Osteocyte (in vitro differentiated cells): Measurements from ENCODE around the gene PTPRD. TPM values are rescaled to one million over a fixed set of nuclear protein-coding genes. Genes with fewer than 3 reads are reported as not detected.

ENCODE experiments used
- DNase-seq: peaks from one replicate; pipeline ENCODE4 v3.0.0; 2021; ENCODE audit warnings: mixed read lengths; ENCODE audit not compliant: unreplicated experiment; ENCODE audit errors: extremely low spot score
- H3K27ac Mint-ChIP-seq: one replicate; pipeline ENCODE4 v1.8.0; 2021; ENCODE audit warnings: mild to moderate bottlenecking, mixed read lengths; ENCODE audit not compliant: unreplicated experiment
- H3K27me3 Mint-ChIP-seq: one replicate; pipeline ENCODE4 v1.8.0; 2021; ENCODE audit warnings: mixed read lengths; ENCODE audit not compliant: unreplicated experiment
- H3K36me3 Mint-ChIP-seq: one replicate; pipeline ENCODE4 v1.8.0; 2021; ENCODE audit warnings: mixed read lengths; ENCODE audit not compliant: unreplicated experiment
- H3K4me1 Mint-ChIP-seq: one replicate; pipeline ENCODE4 v1.8.0; 2021; ENCODE audit warnings: mixed read lengths; ENCODE audit not compliant: unreplicated experiment
- H3K4me3 Mint-ChIP-seq: one replicate; pipeline ENCODE4 v1.8.0; 2021; ENCODE audit warnings: mild to moderate bottlenecking, moderate library complexity, mixed read lengths; ENCODE audit not compliant: unreplicated experiment
- H3K9me3 Mint-ChIP-seq: one replicate; pipeline ENCODE4 v1.8.0; 2021; ENCODE audit warnings: mixed read lengths; ENCODE audit not compliant: unreplicated experiment
- total RNA-seq: library from RNA; stranded (reverse); gene quantifications from 2 replicates; pipeline ENCODE4 v1.2.1, GENCODE V29; 2021
- TF ChIP-seq, protein P1 (sequence below): fragments of 200-600 bp; sonication (generic); IDR thresholded peaks from 2 replicates; pipeline ENCODE4 v1.5.0; 2021; ENCODE audit warnings: antibody characterized with exemption, mild to moderate bottlenecking, moderate library complexity

The PTPRD gene
- total RNA-seq, 1 donor from 2014 or later, result 5.4 TPM

DNA sequence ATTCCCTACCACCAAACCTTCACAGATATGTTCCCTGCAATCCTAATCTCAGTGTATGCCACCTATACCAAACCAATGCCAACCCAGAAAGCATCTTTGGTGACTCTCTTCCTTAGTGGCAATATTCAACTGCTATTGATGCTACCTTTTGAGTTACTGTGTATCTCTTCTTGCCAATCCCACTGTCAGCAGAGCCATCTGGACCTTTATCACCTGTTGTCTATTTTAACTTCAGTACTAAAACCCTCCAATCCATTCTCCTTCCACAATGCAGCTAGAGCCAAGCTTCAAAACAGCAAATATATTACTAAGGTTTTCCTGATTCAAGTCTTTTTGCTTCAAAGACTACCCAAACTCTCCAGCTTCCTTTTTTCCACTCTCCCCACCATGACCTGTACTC is 2036.1 kb downstream of the PTPRD start:
- no peaks in the 10 kb centered on the region for H3K9me3 Mint-ChIP-seq
- H3K4me1 Mint-ChIP-seq, result peaks cover 2% of the 10 kb centered on the region
- DNase-seq, result no peak
- no peak overlapping the region for H3K27ac Mint-ChIP-seq
- TF ChIP-seq, protein P1, sequence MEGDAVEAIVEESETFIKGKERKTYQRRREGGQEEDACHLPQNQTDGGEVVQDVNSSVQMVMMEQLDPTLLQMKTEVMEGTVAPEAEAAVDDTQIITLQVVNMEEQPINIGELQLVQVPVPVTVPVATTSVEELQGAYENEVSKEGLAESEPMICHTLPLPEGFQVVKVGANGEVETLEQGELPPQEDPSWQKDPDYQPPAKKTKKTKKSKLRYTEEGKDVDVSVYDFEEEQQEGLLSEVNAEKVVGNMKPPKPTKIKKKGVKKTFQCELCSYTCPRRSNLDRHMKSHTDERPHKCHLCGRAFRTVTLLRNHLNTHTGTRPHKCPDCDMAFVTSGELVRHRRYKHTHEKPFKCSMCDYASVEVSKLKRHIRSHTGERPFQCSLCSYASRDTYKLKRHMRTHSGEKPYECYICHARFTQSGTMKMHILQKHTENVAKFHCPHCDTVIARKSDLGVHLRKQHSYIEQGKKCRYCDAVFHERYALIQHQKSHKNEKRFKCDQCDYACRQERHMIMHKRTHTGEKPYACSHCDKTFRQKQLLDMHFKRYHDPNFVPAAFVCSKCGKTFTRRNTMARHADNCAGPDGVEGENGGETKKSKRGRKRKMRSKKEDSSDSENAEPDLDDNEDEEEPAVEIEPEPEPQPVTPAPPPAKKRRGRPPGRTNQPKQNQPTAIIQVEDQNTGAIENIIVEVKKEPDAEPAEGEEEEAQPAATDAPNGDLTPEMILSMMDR, result no peak
- no peaks in the 10 kb centered on the region for H3K36me3 Mint-ChIP-seq
- H3K4me3 Mint-ChIP-seq, result no peak overlapping the region
- peaks cover 9% of the 10 kb centered on the region for H3K27me3 Mint-ChIP-seq

DNA sequence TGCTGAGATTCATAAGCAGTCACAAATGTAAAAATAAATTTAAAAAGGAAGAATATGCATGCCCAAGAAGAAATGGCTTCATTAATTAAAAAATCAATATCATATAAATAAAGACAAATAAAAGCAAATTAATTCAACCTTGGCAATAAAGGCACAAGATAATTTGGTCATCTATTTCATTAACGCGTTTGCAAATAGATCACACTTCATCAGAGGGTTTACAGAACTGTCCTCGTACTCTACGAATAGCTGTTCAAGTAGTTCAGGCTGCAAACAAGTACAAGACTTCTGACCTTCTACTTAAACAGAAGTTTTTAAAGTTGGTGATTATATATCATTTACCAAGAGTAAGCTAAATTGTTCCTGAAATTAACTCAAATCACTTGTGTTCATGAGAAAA is 2038.0 kb downstream of the PTPRD start:
- Mint-ChIP-seq H3K4me3 (no peak overlapping the region), H3K9me3 (no peaks in the 10 kb centered on the region), H3K36me3 (no peaks in the 10 kb centered on the region), H3K27ac (no peak overlapping the region), H3K27me3 (peaks cover 11% of the 10 kb centered on the region), H3K4me1 (peaks cover 2% of the 10 kb centered on the region)
- DNase-seq, result no peak
- TF ChIP-seq, protein P1, result no peak

DNA sequence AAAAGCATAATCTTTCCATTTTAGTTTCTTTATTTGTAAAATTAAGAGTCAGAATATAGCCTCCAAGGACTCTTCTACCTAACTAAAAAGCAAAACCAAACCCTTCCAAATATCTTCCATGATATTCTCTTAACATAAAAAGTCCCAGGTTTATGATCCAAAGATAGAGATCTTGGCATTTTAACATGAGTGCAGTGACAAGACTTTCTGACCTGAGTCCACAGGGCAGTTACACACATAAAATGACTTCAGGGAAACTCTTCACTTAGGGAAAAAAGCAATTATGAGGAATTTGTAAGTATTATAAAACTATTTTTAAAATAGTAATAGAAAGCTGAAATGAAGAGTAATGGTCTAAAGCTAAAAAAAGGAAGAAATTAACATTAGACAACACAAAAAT is 2040.6 kb downstream of the PTPRD start:
- H3K9me3 Mint-ChIP-seq, result no peaks in the 10 kb centered on the region
- no peak overlapping the region for H3K27ac Mint-ChIP-seq
- H3K4me1 Mint-ChIP-seq, result peaks cover 2% of the 10 kb centered on the region
- no peak for DNase-seq
- peaks cover 13% of the 10 kb centered on the region for H3K27me3 Mint-ChIP-seq
- no peaks in the 10 kb centered on the region for H3K36me3 Mint-ChIP-seq
- TF ChIP-seq, protein P1, result no peak
- no peak overlapping the region for H3K4me3 Mint-ChIP-seq

DNA sequence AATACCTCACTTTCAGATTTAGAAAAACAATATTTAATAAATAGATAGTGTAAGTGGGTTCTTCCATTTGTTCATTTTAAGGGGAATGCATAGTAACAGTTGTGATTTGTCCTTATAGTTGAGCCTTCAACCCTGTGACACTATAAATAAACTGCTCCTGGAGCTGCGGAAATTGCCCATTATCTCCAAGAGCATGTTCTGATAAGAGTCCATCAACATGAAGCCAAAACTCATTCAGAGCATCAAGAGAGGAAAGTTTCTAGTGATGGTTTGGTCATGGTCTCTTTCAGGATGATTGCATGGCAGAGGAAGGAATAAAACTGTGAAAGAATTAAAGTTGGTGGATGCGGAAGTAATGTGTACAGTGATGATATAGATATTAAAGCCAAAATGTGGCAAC is 2041.2 kb downstream of the PTPRD start:
- H3K9me3 Mint-ChIP-seq, result no peaks in the 10 kb centered on the region
- H3K27ac Mint-ChIP-seq, result no peak overlapping the region
- H3K27me3 Mint-ChIP-seq, result peaks cover 15% of the 10 kb centered on the region
- H3K4me3 Mint-ChIP-seq, result no peak overlapping the region
- H3K36me3 Mint-ChIP-seq, result no peaks in the 10 kb centered on the region
- no peak for DNase-seq
- peaks cover 2% of the 10 kb centered on the region for H3K4me1 Mint-ChIP-seq
- TF ChIP-seq, protein P1, result no peak

DNA sequence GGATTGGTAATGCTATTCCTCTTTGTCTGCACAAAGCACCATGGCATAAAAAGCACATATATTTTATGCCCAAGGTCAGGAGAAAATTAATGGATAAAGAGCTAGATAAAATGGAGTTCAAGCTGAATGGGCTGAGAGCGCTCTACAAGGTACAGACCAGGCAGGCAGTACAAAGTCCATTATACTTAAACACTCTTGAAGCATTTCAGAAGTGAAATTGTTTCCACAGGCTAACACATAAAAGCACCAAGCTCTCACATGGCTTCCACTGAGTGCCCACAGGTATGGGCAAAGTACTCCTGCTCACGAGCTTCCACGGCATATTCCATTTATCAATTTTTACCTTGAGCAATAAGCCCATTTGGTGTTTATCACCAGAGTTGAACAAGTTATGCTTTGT is 2042.0 kb downstream of the PTPRD start:
- TF ChIP-seq, protein P1, result no peak
- Mint-ChIP-seq H3K27ac (no peak overlapping the region), H3K4me1 (peaks cover 2% of the 10 kb centered on the region), H3K9me3 (no peaks in the 10 kb centered on the region), H3K27me3 (peaks cover 13% of the 10 kb centered on the region), H3K36me3 (no peaks in the 10 kb centered on the region), H3K4me3 (no peak overlapping the region)
- no peak for DNase-seq
